Peyer's patch (tissue), 4 donors: ENCODE measurements around the gene UBE2E2.

Experiments
- POLR2A ChIP-seq, 2 donors: fragments of 450-650 bp; IDR thresholded peaks; one replicate each; pipeline ENCODE4 v1.5.1; 2017; ENCODE audit warnings: antibody characterized with exemption in 2 of 2, mild to moderate bottlenecking in 2 of 2, moderate library complexity in 2 of 2
- TF ChIP-seq, protein P1 (sequence below), 6 experiments: fragments of 450-650 bp in 4 of 6; fragments of 200-600 bp in 2 of 6; sonication (generic) in 1 of 6; IDR thresholded peaks; one replicate each; pipeline ENCODE4 v1.5.1; 2017 to 2019; ENCODE audit warnings: antibody characterized with exemption in 6 of 6, mild to moderate bottlenecking in 3 of 6, moderate library complexity in 1 of 6

GRCh38 chr3:23275061-23275460 lies 71.9 kb downstream of the UBE2E2 start:
- TF ChIP-seq, protein P1, sequence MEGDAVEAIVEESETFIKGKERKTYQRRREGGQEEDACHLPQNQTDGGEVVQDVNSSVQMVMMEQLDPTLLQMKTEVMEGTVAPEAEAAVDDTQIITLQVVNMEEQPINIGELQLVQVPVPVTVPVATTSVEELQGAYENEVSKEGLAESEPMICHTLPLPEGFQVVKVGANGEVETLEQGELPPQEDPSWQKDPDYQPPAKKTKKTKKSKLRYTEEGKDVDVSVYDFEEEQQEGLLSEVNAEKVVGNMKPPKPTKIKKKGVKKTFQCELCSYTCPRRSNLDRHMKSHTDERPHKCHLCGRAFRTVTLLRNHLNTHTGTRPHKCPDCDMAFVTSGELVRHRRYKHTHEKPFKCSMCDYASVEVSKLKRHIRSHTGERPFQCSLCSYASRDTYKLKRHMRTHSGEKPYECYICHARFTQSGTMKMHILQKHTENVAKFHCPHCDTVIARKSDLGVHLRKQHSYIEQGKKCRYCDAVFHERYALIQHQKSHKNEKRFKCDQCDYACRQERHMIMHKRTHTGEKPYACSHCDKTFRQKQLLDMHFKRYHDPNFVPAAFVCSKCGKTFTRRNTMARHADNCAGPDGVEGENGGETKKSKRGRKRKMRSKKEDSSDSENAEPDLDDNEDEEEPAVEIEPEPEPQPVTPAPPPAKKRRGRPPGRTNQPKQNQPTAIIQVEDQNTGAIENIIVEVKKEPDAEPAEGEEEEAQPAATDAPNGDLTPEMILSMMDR (IDR thresholded peaks at IDR 0.05), result no peak
- no peak for TF ChIP-seq POLR2A (IDR thresholded peaks at IDR 0.05)
